PFSK-1 (cell line): ENCODE results near the gene MBNL2.

Experiments used
- POLR2AphosphoS5 ChIP-seq: IDR thresholded peaks from 2 replicates; pipeline ENCODE4 v1.6.1; 2012; ENCODE audit warnings: low read depth, mild to moderate bottlenecking, control low read depth, low read length, moderate library complexity
- SIN3A ChIP-seq: IDR thresholded peaks from 2 replicates; pipeline ENCODE4 v1.6.1; 2012; ENCODE audit warnings: mild to moderate bottlenecking, low read length, moderate library complexity, borderline replicate concordance; ENCODE audit not compliant: insufficient read depth

- TF ChIP-seq POLR2AphosphoS5, result no peak
- no peak for TF ChIP-seq SIN3A
Measured at GRCh38 chr13:97276862-97277269, 54.7 kb downstream of the MBNL2 start.
